ENCODE measurements around the gene STRN4.
A peak's percentile ranks its signal among the peaks of the same experiment; 100 is the strongest.

The STRN4 gene

GRCh38 chr19:46744005-46744691 lies 2.1 kb downstream of the STRN4 start:
- no peak for DNase-seq (ENCODE audit: low read depth in 1 of 2, low spot score in 1 of 2)

GRCh38 chr19:46742926-46743480 lies 3.2 kb downstream of the STRN4 start:
- no peak for DNase-seq (ENCODE audit: low read depth in 1 of 2, low spot score in 1 of 2)

- DNase-seq (ENCODE audit: low read depth in 1 of 2, low spot score in 1 of 2), result no peak
Observed at GRCh38 chr19:46741447-46741846, 4.8 kb downstream of the STRN4 start.

GRCh38 chr19:46739290-46739771 lies 6.9 kb downstream of the STRN4 start:
- no peak for DNase-seq (ENCODE audit: low read depth in 1 of 2, low spot score in 1 of 2)

- DNase-seq (ENCODE audit: low read depth in 1 of 2, low spot score in 1 of 2), result no peak
Observed at GRCh38 chr19:46737761-46738171, 8.5 kb downstream of the STRN4 start.

GRCh38 chr19:46737298-46737654 lies 9.0 kb downstream of the STRN4 start:
- no peak for DNase-seq (ENCODE audit: low read depth in 1 of 2, low spot score in 1 of 2)

- no peak for DNase-seq (ENCODE audit: low read depth in 1 of 2, low spot score in 1 of 2)
Observed at GRCh38 chr19:46736531-46737297, 9.5 kb downstream of the STRN4 start.

- no peak for DNase-seq (ENCODE audit: low read depth in 1 of 2, low spot score in 1 of 2)
Observed at GRCh38 chr19:46733690-46734292, 12.5 kb downstream of the STRN4 start.

GRCh38 chr19:46732966-46733689 lies 13.1 kb downstream of the STRN4 start:
- no peak for DNase-seq (ENCODE audit: low read depth in 1 of 2, low spot score in 1 of 2)

GRCh38 chr19:46732172-46732938 lies 13.9 kb downstream of the STRN4 start:
- DNase-seq (ENCODE audit: low read depth in 1 of 2, low spot score in 1 of 2), result no peak

- DNase-seq (ENCODE audit: low read depth in 1 of 2, low spot score in 1 of 2), result no peak
Observed at GRCh38 chr19:46731584-46731983, 14.7 kb downstream of the STRN4 start.

GRCh38 chr19:46731007-46731501 lies 15.2 kb downstream of the STRN4 start:
- DNase-seq (ENCODE audit: low read depth in 1 of 2, low spot score in 1 of 2), result no peak

GRCh38 chr19:46730595-46730994 lies 15.7 kb downstream of the STRN4 start:
- DNase-seq (ENCODE audit: low read depth in 1 of 2, low spot score in 1 of 2), result no peak

GRCh38 chr19:46730187-46730586 lies 16.1 kb downstream of the STRN4 start:
- DNase-seq (ENCODE audit: low read depth in 1 of 2, low spot score in 1 of 2), result no peak

GRCh38 chr19:46729696-46730095 lies 16.6 kb downstream of the STRN4 start:
- no peak for DNase-seq (ENCODE audit: low read depth in 1 of 2, low spot score in 1 of 2)

- DNase-seq (ENCODE audit: low read depth in 1 of 2, low spot score in 1 of 2), result peak; percentile 58 to 70
Observed at GRCh38 chr19:46728693-46729339, 17.4 kb downstream of the STRN4 start.

GRCh38 chr19:46728208-46728607 lies 18.0 kb downstream of the STRN4 start:
- DNase-seq (ENCODE audit: low read depth in 1 of 2, low spot score in 1 of 2), result no peak

GRCh38 chr19:46727757-46728156 lies 18.5 kb downstream of the STRN4 start:
- DNase-seq (ENCODE audit: low read depth in 1 of 2, low spot score in 1 of 2), result no peak

- DNase-seq (ENCODE audit: low read depth in 1 of 2, low spot score in 1 of 2), result no peak
Observed at GRCh38 chr19:46726971-46727501, 19.2 kb downstream of the STRN4 start.
